Loucy (cell line): Measurements from ENCODE around the gene AGBL4.
"Not testable (repeated sequence)": the region's sequence is repeated elsewhere in the genome, so short reads cannot be mapped to it uniquely, and the experiment has no call there.

Experiments used
- H2AFZ ChIP-seq: fragments of 200-600 bp; sonication (generic); 2 replicates; pipeline ENCODE4 v1.6.0; 2016; ENCODE audit warnings: antibody characterized with exemption, mild to moderate bottlenecking, low read length, moderate library complexity
- H3F3A ChIP-seq: fragments of 200-600 bp; 2 replicates; pipeline ENCODE4 v1.6.0; 2016; ENCODE audit warnings: antibody characterized with exemption, low read depth, mild to moderate bottlenecking
- H3K27me3 ChIP-seq: fragments of 200-600 bp; sonication (generic); 2 replicates; pipeline ENCODE4 v1.6.1; 2014; ENCODE audit warnings: low read length, mild to moderate bottlenecking; ENCODE audit not compliant: insufficient read depth, poor library complexity, severe bottlenecking
- H3K36me3 ChIP-seq: fragments of 200-600 bp; sonication (generic); 2 replicates; pipeline ENCODE4 v1.6.1; 2016; ENCODE audit warnings: low read length; ENCODE audit not compliant: insufficient read depth
- H3K4me1 ChIP-seq: fragments of 200-600 bp; sonication (generic); 2 replicates; pipeline ENCODE4 v1.5.1; 2014; ENCODE audit warnings: low read length, mild to moderate bottlenecking; ENCODE audit not compliant: insufficient read depth, poor library complexity, severe bottlenecking
- H3K4me2 ChIP-seq: fragments of 200-600 bp; sonication (generic); 2 replicates; pipeline ENCODE4 v1.6.0; 2014; ENCODE audit warnings: antibody characterized with exemption, low read length, low read depth, mild to moderate bottlenecking; ENCODE audit not compliant: poor library complexity, severe bottlenecking
- H3K4me3 ChIP-seq: fragments of 200-600 bp; sonication (generic); 2 replicates; pipeline ENCODE4 v1.5.1; 2014; ENCODE audit warnings: low read length, mild to moderate bottlenecking, mixed read lengths; ENCODE audit not compliant: poor library complexity, severe bottlenecking
- H3K79me2 ChIP-seq: fragments of 200-600 bp; sonication (generic); 2 replicates; pipeline ENCODE4 v1.6.1; 2014; ENCODE audit warnings: low read length; ENCODE audit not compliant: insufficient read depth
- H3K9ac ChIP-seq: fragments of 200-600 bp; sonication (generic); 2 replicates; pipeline ENCODE4 v1.6.0; 2014; ENCODE audit warnings: mild to moderate bottlenecking, low read depth, low read length, moderate library complexity; ENCODE audit not compliant: poor library complexity, severe bottlenecking
- H3K9me2 ChIP-seq: fragments of 200-600 bp; sonication (generic); replicated peaks from 2 replicates; pipeline ENCODE4 v1.6.1; 2016; ENCODE audit warnings: low read depth, low read length, mixed read lengths
- H3K9me3 ChIP-seq: fragments of 200-600 bp; sonication (generic); 2 replicates; pipeline ENCODE4 v1.6.1; 2014; ENCODE audit warnings: mild to moderate bottlenecking, antibody characterized with exemption, low read length, low read depth; ENCODE audit not compliant: insufficient read depth
- H4K20me1 ChIP-seq: fragments of 200-600 bp; sonication (generic); 2 replicates; pipeline ENCODE4 v1.6.0; 2014; ENCODE audit warnings: antibody characterized with exemption, low read length, mild to moderate bottlenecking; ENCODE audit not compliant: insufficient read depth, poor library complexity, severe bottlenecking
- CTCF ChIP-seq: fragments of 200-600 bp; sonication (generic); conservative IDR thresholded peaks from 2 replicates; pipeline ENCODE4 v1.5.1; 2014; ENCODE audit warnings: mild to moderate bottlenecking, antibody characterized with exemption, low read length
- EZH2phosphoT487 ChIP-seq: fragments of 200-600 bp; IDR thresholded peaks from 2 replicates; pipeline ENCODE4 v1.6.1; 2018; ENCODE audit warnings: antibody characterized with exemption, mild to moderate bottlenecking, moderate library complexity, borderline replicate concordance

Gene AGBL4

GRCh38 chr1:49016030-49016977, 1007.5 kb downstream of the AGBL4 start:
- H3K79me2 ChIP-seq = no peaks in the 10 kb centered on the region
- no peak overlapping the region for H3K4me3 ChIP-seq

DNA sequence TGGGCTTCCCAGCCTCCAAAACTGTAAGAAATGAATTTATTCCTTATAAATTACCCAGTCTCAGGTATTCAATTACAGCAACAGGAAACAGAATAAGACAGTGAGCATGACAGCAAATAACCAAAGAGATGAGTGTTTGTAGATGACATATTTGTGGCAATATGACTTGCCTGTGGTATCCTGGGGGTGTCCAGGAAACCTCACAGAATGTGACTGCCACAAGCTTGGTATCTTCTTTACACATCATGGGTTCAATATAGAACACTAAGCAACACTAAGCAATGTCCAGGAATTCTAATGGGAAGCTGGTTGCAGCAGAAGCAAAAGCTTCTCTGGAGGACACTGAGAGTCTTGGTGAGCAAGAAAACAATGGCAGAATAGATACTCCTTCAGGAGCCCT, 1010.7 kb downstream of the AGBL4 start:
- Histone ChIP-seq H2AFZ (no peak overlapping the region), H3K9me2 (no peaks in the 10 kb centered on the region), H3K79me2 (no peaks in the 10 kb centered on the region), H3K36me3 (no peaks in the 10 kb centered on the region), H3K9ac (no peak overlapping the region), H3F3A (no peaks in the 10 kb centered on the region), H4K20me1 (no peaks in the 10 kb centered on the region), H3K27me3 (no peaks in the 10 kb centered on the region), H3K4me1 (no peaks in the 10 kb centered on the region), H3K4me2 (no peak overlapping the region), H3K9me3 (no peaks in the 10 kb centered on the region), H3K4me3 (no peak overlapping the region)
- no peak for TF ChIP-seq CTCF
- TF ChIP-seq EZH2phosphoT487 = no peak

More at GRCh38 chr1:49016030-49016977, 1007.5 kb downstream of the AGBL4 start:
- Histone ChIP-seq H3K4me2 (no peak overlapping the region), H3K9me2 (no peaks in the 10 kb centered on the region), H3K27me3 (no peaks in the 10 kb centered on the region), H3K4me1 (no peaks in the 10 kb centered on the region), H3K9me3 (no peaks in the 10 kb centered on the region), H4K20me1 (no peaks in the 10 kb centered on the region), H3F3A (no peaks in the 10 kb centered on the region), H2AFZ (no peak overlapping the region), H3K9ac (no peak overlapping the region), H3K36me3 (no peaks in the 10 kb centered on the region)
- TF ChIP-seq EZH2phosphoT487 (no peak), CTCF (no peak)

DNA sequence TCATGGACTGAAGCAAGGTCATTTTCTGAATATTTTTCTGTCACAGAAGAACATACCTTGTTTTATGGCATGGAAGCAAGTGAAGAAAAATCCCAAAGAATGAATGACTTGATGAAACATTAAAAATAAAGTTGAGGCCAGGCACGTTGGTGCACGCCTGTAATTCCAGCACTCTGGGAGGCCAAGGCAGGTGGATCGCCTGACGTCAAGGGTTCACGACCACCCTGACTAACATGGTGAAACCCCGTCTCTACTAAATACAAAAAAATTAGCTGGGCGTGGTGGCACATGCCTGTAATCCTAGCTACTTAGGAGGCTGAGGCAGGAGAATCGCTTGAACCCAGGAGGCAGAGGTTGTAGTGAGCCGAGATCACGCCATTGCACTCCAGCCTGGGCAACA, 1020.8 kb downstream of the AGBL4 start:
- H3K79me2 ChIP-seq, H3K4me2 ChIP-seq, H3K4me1 ChIP-seq, H4K20me1 ChIP-seq, H3K36me3 ChIP-seq, H3K9ac ChIP-seq, H3K9me3 ChIP-seq, H3K4me3 ChIP-seq, H3K27me3 ChIP-seq, H3K9me2 ChIP-seq, H2AFZ ChIP-seq, H3F3A ChIP-seq: not testable (repeated sequence)

DNA sequence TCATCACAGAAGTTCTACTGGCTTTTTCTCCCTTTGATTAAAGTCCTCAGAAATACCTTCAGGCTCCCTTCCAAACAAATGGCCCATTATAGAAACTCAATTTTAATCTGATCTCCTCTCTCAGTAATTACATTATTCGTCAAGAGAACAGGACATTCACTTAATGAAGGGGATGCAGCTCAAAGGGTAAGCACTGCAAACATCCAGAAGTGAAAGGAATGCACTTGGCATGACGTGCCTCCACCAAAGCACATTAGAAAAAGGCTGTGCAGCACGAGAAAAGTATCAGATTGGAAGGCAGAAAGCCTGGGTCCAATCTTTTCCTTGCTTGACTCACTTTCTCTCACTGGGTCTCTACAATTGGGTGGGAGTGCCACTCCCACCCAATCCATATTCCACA, 1024.4 kb downstream of the AGBL4 start:
- Histone ChIP-seq H3K4me1 (no peaks in the 10 kb centered on the region), H3K9me2 (no peaks in the 10 kb centered on the region), H3K79me2 (no peaks in the 10 kb centered on the region), H3F3A (no peaks in the 10 kb centered on the region), H2AFZ (no peak overlapping the region), H3K4me3 (no peak overlapping the region), H4K20me1 (no peaks in the 10 kb centered on the region), H3K36me3 (no peaks in the 10 kb centered on the region), H3K9me3 (no peaks in the 10 kb centered on the region), H3K4me2 (no peak overlapping the region), H3K9ac (no peak overlapping the region), H3K27me3 (no peaks in the 10 kb centered on the region)
- TF ChIP-seq CTCF = no peak
- TF ChIP-seq EZH2phosphoT487 = no peak
